GM21423 (cell line): ENCODE data around the gene YY1.
"Not testable (repeated sequence)": the region's sequence is repeated elsewhere in the genome, so short reads cannot be mapped to it uniquely, and the experiment has no call there.

ENCODE experiments used
- ATAC-seq: cut with Tn5 transposase; IDR thresholded peaks from one replicate; pipeline ENCODE4 v1.9.1; 2021; ENCODE audit warnings: mild to moderate bottlenecking, moderate library complexity; ENCODE audit not compliant: unreplicated experiment

The YY1 gene

DNA sequence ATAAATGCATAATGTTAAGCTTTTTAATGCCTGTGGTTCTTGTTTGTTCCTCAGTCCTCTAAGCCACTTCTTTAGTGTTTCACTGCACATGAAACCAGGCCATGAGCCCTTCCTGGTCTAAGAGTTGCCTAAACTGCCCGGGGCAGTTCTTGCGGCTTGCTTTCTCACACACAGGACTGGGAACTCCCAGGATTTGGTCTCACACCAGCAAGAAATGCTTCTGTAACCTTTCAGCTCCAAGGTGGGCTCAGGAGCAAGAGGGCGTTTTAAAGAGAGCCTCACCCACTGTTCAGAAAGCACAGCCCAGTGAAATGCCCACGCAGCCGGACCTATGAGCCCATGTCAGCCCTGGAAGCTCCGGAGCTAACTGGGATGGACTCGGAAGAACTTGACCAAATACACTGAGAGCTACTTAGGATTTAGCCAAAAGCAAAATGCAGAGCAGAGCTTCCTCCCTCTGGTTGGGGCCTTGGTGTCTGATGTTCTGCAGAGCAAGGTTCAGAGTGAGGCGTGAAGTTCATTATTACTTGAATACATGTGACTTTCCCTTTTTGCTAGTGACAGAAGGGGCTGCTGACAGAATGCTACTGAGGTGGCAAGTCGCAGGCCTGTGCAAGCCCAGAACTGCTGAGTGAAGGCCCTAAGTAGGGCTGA is 43.9 kb downstream of the YY1 start:
- ATAC-seq, result no peak

DNA sequence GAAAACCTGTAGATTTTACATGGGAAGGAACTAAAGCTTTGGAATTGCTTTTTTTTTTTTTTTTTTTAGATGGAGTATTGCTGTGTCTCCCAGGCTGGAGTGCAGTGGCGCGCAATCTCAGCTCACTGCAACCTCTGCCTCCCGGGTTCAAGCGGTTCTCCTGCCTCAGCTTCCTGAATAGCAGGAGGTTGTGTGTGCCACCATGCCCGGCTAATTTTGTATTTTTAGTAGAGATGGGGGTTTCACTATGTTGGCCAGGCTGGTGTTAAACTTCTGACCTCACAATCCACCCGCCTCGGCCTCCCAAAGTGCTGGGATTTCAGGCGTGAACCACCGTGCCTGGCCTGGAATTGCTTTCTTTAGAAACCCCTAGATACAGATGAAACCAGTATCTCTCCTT is 44.5 kb downstream of the YY1 start:
- ATAC-seq, result not testable (repeated sequence)

DNA sequence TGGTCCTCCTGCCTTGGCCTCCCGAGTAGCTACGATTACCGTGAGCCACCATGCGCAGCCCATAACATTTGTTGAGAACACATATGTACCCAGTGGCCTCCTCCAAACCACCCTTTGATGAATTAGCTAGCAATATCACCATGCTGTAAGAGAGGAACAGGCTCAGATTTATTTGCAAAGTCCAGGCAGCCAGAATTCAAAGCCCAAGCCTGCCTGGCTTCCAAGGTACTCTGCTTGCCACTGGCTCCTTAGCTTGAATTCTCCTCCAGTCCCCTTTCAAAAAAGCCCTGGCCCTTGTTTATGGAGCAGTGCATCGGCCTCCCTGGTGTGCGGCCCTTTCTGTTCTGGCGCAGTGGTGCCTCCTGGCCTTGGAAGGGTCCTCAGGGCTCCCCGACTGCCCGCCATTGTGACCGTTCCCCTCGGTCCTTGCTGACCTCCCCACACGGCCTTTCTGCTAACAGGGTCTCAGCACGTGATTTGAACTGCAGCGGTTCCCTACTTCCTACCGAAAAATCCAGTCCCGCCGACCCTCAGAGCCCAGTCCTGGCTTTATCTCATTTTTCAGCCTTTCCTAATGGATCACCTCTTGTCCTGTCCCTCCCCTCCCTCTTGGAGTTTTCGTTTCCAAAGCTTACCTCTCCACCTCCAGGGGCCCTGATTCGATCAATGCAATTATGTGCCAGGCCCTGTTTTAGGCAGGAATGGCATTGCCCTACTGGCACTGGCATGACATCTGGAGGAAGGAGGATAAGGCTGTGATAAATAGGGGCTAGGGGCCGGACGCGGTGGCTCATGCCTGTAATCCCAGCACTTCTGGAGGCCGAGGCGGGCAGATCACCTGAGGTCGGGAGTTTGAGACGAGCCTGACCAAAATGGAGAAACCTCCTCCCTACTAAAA is 45.3 kb downstream of the YY1 start:
- no peak for ATAC-seq

DNA sequence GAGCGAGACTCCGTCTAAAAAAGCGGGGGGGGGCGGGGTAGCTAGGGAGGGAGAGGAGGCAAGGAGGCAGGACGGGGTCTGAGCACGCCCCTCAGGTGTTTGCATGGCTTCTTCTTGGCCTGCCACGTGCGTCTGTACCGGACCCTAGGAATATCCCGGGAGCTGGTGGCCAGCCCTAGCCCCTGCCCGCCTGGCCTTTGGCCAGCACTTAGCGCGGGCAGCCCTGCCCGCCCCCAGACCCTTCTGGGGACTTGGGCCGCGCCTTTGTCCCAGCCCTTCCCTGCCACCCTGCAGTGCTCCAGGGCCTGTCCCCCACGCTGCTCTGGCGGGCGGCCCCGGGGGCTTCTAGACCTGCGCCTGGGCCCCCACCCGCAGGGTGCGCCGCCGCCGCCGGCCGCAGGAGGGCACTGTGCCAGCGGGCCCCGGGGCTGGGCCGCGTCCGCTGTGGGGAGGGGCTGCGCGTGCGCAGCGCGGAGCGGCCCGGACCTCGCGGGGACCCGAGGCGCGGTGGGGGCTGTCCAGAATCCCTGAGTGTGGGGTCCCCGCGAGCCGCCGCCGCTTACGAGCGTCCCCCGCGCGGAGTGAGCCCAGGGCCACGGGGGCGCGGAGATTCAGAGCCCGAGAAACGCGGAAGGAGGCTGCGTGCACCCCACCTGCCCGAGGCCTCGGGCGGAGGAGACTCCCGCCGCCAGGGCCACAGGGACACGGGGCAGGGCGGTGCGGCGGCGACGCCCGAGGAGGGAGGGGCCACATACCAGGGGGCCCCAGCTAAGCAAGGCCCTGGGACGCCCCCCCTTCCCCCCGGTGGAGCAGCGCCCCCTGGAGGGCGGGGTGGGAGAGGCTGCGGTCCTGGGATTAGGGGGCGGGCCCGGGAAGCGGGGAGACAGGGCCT is 46.3 kb downstream of the YY1 start:
- ATAC-seq, result peak; percentile 86

DNA sequence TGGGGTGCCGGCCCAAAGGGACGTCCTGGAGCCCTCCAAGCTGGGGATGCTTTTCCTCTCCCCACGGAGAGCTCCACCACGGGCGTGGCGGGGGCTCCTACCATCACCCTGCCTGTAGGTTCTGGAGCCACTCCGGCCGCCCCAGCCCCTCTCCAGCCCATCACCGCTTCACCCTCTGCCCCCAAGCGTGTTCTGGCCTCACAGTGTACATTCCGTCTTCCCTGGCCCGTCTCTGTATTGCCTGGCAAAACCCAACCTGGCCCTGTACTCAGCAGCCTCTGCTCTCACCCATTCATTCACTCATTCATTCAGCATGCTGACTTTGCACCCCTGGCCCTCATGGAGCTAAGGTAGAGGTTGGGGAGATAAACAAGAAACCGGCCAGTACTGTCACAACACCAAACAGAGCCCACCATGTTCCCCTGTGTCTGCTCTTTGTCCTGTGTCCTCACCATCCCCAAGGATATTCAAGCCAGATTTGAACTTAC is 47.0 kb downstream of the YY1 start:
- no peak for ATAC-seq

DNA sequence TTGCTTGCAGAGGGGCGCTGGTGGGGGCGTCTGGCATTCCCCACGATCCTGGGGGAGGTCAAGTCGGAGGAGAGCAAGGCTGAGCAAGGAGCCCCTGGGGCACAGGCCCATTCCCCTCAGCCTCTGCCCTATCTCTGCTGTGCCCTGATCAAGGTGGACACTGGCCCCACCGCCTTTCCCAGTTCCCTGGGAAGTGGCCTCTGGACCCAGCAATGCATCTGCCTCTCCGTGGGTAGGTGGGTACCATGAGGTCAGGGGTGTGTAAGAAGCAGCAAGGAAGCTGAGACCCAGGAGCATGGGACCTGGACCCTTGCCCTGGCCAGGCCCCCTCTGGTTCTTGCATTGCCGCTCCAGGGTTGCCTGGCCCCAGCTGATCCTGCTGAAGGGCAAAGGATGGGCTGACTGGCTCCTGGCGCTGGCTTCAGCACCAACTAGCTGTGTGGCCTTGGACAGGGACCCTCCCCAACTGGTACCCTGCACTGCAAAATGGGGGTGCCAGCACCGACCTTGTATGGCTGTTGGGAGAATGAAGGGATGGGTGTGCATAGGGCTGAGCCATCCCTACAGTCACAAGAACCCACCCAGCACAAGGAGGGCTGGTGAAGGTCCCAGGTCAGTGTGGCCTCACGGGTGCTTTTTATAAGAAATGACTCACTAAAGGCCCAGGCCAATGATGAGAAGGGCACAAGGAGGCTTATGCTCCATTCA is 47.7 kb downstream of the YY1 start:
- no peak for ATAC-seq

DNA sequence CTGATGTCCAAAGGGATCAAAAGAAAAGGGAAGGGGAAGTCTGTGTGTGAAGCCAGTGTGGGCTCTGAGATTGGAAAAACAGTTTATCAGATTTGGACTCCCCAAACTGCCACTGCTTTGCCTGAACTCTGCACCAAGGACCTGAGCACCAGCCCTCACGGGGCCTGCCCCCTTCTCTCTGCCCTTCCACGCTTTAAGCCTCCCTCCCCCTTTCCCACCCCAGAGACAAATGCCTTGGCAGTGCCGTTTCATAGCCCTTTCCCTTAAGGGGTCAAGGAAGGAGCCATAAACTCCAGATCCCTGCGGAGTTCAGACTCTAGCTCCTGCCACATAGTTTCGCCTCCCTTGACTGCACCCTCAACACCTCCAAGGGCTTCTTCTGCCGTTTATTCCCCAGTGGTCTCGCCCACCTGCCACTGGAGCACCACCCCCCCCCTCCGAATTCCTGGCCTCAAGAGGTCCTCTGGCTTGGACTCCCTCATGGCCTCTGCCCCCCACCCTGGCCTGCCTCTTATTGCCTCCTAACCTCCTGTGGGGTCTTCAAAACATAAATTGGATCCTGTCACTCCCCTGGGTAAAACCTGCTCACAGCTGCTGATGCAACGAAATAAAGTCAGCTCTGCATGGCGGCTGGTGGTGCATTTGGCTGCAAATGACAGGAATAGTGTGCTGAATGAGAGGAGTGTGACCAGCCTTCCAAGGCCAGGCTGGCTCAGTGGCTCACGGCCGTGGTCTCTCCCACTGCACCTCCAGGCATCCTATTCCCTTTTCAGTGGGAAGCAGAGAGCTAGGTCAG is 48.5 kb downstream of the YY1 start:
- no peak for ATAC-seq

DNA sequence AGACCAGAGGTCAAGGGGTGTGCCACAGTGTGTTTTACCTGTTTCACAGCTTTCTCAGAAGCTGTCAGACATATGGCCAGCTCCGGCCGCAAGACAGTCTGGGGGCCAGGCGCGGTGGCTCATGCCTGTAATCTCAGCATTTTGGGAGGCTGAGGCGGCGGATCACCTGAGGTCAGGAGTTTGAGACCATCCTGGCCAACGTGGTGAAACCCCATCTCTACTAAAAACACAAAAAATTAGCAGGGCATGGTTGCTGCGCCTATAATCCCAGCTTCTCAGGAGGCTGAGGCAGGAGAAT is 49.0 kb downstream of the YY1 start:
- ATAC-seq, result not testable (repeated sequence)

DNA sequence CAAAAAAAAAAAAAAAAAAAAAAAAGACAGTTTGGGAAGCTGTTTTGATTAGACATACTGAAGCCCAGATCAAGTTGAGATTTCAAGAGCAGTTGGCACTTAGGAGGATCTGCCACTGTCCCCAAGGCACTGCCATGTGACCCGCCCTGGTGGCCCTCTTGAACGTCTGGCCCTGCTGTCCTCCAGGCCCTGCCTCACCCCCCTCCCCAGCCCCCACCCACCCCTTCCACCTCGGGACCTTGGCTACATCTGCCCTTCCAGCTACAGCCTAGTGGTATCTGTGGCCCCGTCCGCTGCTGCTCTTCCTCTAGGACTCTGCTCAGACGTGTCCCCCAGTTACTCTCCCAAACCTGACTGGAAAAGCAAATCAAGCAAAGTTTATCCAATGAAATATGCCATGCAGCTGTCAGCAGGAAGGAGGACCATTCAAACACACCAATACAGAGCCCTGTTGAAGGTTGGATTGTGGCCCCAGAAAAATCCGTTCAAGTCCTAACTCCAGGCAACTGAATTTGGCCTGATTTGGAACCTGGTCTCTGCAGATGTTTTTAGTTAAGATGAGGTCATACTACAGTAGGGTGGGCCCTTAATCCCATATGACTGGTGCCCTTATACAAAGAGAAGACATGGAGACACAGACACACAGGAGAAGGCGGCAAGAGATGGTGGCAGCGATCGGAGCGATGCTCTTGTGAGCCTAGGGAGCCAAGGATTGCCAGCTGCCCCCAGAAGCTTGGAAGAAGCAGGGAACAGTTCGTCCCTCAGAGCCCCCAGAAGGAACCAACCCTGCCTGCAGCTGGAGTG is 49.6 kb downstream of the YY1 start:
- ATAC-seq, result no peak

DNA sequence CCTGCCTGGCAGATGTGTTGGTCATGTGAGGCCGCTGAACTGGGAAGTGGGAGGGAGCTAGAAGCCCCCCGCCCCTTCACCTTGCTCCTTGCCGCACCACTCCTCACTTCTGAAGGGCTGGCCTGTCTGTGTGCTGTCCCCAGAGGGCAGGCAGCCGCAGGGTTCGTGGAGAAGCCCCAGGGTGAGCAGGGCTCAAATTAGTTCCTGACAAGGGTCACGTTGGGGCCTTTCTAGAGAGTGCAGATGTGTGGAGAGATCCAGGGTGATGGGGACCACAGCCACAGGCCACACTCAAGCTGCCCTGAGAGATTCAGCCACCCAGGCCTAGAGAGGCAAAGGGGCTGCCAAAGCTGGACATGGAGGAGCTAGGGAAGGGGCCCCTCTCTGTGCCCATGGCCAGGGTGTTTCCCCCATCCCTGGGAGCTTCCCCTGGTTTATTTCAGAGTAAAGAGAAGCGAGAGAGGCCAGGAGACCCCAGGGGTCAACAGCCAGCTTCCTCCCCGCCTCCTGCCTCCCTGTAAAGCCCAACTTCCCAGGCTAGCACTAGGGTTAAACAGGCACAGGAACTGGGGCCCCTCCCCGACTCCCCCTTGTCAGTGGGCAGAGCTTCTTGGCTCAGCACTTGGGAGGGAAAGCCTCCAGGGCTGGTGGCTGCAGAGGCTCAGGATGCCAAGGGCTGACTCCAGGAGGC is 51.1 kb downstream of the YY1 start:
- ATAC-seq, result no peak

DNA sequence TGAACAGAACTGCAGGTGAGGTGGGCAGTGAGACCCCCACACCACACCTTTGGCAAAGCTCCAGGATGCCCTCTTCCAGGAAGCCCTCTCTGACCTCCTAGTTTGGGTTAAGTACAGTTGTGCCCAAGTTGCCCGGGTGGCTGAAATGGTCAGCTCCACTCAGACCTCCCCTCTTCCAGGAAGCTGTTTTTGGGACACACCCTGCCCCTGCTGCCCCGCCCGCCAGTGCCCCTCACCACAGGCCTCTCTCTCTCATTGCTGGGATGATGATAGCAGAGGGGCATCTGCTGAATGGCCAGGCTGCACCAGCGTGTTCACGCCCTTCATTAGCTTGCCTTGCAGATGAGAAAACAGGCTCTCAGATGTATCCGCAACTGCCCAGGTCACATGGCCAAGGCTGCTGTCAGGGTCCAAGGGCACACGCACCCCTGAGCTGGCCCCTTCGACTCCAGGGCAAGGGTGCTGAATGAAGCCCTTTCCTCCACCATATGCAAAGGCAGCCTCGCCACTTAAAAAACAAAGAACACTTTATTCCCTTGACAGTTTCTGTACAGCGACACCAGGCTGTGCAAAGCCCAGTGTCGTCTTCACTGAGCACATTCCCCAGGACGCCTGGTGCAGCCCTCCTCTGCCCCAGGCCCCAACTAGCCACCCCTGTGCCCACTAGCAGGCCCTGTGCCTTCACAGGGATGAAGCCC is 51.8 kb downstream of the YY1 start:
- ATAC-seq, result no peak

DNA sequence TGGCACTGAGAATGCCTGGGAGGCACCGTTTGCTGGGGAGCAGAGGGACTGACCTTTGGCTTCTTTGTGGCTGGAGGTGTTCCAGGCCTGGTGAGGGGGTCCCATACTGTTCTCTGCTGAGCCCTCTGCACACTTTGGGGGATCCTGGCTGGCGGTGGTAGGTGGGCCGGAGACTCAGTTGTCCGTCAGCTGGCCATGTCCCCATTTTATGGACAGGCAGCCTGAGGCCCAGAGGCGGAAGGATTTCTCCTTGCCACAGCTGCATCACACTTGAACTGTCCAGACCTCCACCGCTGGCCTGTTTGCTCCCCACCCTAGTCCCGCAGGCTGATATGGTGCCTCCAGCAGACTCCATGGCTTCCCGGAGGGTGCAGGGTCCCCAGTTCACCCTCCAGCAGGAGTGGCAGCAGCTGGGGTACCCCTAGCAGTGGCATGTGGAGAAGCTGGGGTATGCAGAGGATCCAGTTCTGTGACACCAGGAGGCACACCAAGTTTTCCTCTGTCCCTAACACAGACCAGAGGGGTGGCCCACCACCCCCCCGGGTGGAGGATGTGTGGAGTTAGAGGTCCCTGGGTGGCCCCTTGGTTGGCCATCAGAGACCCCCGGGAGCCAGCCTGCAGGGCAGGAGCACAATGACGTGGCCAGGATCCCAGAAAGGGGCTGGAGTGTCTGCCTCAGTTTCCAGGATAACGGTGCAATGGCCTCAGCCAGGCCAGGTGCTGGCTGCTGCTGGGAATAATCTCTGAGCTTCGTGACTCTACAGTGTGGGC is 52.5 kb downstream of the YY1 start:
- ATAC-seq, result no peak

DNA sequence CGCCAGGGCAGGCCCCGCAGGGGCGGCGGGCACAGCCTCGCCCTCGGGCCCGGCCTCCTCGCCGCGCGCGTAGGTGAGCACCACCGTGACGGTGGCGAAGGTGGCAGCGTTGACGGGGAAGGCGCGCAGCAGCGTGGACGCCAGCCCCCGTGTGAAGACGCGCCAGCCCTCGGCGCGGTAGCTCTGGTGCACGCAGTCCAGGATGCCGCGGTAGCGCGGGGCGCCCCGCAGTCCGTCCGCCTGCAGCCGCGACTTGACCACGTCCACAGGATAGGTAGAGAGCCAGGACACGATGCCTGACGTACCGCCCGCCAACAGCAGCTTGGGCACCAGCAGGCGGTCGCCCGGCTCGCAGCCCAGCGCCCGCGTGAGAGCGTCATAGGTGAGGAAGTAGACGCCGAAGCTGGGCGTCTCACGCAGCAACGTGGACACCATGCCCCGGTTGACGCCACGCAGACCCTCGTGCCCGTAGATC is 53.4 kb downstream of the YY1 start:
- no peak for ATAC-seq

DNA sequence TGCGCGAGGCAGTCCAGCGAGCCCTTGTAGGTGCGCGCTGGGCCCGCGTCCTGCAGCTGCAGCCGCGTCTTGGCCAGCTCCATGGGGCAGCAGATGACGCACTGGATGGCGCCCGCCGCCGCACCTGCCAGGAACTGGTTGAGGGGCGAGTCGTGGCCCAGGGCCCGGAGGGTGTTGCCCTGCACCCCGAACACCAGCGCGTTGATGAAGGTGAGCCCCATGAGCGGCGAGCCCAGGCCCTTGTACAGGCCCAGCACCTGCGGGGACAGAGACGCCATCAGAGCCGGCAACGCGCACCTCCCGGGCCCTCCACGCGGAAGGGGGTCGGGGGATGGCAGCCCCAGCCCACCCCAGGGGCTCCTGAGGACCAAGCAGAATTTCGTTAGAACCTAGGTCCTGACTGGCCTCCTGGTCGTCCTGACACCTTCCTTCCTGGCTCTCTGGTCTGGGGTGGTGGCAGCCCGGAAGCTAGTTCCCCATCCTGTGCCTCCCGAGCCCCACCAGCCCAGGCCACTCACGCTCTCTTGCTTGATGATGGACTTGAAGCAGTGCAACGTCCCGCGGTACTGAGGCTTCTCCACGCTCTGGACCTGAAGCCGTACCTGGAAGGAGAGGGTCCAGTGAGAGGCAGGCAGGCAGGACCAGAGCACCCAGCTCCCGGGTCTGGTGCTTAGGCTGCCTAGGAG is 54.0 kb downstream of the YY1 start:
- no peak for ATAC-seq

DNA sequence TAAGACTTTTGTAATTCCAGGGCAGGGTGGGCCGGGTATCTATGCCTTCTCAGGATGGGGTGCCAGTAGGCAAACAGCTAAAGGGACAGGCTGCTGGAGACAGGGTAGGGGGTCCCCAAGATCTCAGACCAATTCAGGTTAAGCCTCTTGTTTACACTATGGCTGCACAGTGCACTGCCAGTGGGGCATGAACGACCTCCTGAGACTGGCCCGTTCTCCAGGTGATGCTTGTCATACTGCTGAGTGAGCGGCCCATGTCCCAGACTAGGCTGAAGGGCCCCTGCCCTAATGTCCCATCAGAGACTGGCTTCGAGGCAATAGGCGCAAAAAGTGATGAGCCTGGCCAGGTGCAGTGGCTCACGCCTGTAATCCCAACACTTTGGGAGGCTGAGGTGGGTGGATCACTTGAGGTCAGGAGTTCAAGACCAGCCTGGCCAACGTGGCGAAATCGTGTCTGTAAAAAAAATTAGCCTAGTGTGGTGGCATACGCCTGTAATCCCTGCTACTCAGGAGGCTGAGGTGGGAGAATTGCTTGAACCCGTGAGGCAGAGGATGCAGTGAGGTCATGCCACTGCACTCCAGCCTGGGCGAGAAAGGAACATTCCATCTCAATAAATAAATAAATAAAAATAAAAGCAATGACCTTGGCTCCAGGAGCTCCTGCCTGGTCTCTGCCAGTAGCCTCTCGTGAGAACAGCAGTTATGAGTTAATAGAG is 54.7 kb downstream of the YY1 start:
- no peak for ATAC-seq
